ENCODE data around the gene BCKDHB.
A peak's percentile ranks its signal among the peaks of the same experiment; 100 is the strongest.

Gene BCKDHB

DNA sequence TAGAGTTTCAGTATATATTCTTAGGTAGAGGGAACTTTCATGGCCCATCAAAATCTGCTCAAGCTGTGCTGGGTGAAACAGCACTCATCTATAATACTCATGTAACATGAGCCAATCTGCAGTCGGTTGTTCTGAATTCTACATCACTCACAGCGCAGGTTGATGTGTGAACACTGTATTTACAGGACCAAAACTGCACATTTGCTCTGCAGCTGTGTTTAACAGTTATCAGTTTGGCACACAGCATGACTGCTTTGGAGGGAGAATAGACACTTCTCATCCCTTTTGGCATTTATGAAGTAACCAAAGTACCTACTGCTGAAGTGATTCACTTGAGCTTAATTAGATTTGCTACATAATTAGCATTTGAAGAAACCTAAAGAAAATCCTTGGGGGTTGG lies 225.1 kb downstream of the BCKDHB start:
- no peak for DNase-seq (ENCODE audit: low read depth in 2 of 2)

DNA sequence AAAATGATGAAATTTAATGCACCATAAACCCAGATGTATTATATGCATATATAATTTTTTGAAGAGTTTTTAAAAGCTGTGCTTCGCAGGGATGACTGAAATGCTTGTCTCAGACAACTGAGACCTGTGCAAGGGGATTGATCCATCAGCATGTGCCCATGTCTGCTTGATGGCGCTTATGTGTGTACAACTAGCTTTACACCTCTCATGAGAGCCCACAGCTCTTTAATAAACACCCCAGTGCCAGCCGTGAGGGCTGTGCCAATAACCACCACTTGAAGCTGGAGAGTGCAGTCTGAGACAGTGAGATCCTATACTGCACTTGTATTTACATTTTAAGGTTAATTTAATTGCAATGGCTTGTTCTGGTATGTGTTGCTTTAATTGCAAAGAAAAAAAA lies 225.5 kb downstream of the BCKDHB start:
- DNase-seq (ENCODE audit: low read depth in 2 of 2) = no peak

DNA sequence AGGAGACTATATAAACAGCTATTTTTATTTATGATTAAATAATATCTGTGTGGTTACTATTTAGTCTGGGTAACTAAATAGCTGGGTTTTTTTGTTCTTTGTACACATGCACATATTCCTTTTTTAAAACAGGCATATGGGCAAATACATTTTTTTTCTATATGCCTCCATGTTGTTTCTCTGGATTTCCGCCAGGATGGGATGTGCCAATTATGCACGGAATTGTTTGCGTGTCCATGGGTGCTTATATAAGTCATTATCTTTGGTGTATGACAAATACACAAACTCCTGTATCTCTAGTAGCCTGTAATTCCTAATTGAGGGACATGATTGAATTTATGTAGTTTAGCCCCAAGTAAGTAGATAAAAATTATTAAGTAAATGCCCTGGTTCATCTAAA lies 226.9 kb downstream of the BCKDHB start:
- DNase-seq (ENCODE audit: low read depth in 2 of 2) = no peak

DNA sequence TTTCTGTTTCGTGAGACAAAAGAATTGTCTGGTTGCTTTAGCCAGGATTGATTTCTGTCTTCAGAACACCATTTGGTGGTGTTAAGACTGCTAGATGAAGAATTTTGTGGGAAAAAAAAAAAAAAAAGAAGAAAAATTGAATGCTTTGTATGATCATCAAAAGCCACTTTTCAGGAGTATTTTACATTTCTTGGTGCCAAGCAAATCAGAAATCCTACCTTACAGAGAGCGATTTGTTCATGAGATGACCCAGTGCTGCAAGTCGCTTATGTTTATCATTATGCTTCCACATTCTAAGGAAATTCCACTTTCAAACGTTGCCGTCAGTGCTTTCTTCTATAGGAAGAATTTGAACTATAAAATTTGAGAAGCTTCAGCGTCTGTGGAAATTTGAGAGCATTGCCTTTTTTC lies 228.7 kb downstream of the BCKDHB start:
- no peak for DNase-seq (ENCODE audit: low read depth in 2 of 2)

DNA sequence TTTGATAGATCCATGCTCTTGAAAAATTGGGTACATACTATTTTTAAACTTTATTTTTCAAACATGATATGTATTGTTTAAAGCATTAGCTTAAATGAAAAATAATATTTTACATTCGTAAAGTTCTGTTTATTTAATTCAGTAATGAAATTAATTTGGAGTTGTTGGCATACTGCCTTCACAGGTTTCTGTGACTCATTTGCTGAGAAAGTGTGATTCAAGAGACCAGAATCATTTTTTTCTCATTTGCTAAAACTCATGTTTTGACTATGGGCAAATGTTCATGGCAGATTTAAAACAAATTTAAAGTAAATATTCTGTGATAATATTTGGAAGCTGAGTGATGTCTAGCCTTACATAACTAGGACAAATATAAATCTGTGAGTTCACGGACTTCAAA lies 230.4 kb downstream of the BCKDHB start:
- no peak for DNase-seq (ENCODE audit: low read depth in 2 of 2)

DNA sequence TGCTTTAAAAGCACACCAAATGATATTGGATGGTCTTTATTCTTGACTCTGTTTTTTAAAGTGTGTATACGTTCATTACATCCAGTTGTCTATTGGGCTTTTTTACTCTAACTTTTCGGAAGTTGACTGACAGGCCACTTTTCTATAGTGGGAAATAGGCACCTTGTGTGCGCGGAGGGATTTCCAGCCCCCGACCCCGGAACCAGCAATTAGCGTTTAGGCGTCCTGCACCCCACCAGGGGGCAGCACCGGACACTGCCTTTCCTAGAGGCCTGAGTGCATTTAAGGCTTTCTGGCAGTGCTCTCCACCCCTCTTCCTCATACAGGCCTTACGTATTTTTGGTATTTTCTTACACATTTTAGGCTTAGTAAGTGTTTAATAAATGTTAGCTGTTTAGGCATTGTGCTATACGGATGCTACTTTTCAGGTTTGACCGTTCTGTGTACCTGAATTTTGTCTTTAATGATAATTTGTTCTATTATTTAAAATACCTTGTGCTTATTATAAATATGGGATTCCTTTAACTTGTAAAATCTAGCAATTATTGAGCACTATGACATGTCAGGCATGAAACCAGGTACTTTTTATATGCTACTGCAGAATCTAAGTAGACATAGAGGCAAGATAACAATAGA lies 231.8 kb downstream of the BCKDHB start:
- peak; percentile 23 to 33 for DNase-seq (ENCODE audit: low read depth in 2 of 2)

DNA sequence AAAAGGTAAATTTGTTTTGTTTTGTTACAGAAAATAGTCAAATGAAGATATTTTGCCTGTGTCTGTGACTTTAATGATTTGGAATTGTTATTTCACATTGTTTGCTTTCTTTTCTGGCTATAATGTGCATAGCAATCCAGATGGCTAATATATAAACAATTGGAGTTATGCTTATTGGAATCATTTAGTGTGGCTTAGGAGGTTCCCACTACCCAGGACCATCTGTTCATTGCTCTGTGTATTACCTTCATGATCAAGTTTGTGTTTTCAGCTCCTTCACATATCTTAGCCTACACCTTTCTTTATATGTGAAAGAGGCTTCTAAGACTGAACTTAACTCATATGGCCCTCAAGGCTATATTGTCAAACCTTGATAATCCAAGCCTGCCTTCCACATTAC lies 232.9 kb downstream of the BCKDHB start:
- DNase-seq (ENCODE audit: low read depth in 2 of 2) = no peak

DNA sequence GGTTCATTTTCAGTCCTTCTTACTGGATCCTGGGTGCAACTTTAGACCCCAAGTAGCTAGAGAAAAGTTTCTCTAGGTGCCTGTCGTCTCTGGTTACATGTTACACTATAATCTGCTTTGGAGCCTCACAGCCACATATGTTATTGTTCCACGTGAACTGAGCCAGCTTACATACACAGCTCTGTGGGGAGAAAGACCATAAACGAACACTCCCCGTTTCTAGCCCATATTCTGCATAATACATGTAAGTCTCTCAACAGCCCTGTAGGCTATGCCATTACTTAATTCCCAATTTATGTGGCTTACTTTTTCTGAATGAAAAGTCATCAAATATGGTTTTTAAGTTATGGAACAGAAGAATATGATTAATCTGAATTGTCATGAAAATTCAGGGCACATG lies 233.8 kb downstream of the BCKDHB start:
- DNase-seq (ENCODE audit: low read depth in 2 of 2) = no peak

DNA sequence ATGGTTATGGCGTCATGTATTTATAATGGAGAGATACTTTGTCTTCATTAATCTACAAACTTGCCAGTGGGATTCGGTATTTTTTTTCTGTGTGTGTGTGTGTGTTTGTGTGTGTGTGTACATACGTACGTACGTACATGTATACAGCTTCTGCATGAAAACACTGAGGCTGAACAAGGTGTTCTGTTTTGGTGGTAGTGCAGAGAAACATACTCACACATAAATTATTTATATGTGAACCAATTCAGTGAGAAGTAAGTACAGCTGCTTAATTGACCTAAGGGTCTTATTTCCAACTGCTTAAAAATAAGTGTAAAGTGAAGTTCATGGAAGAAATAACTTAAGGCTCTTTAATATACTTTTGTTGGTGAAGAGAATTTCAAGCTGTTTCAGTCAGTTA lies 234.2 kb downstream of the BCKDHB start:
- DNase-seq (ENCODE audit: low read depth in 2 of 2) = no peak

DNA sequence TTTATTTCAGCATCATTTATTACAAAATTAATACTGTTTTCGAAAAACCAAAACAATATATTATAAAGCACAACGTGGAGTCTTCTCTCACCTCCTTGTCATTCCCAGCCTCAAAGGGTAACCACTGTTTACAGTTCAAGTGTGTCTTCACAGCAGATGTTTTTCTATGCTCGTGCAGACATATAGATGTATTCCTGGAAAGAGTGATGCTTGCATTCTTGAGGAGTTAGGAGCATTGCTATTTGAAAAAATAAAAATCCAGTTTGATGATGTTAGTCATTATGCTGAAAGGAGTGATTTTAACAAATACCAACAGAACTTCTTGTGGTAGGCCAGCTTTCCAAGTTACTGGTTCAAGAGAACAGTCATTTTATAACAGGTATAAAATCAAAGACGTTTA lies 234.9 kb downstream of the BCKDHB start:
- DNase-seq (ENCODE audit: low read depth in 2 of 2) = no peak

DNA sequence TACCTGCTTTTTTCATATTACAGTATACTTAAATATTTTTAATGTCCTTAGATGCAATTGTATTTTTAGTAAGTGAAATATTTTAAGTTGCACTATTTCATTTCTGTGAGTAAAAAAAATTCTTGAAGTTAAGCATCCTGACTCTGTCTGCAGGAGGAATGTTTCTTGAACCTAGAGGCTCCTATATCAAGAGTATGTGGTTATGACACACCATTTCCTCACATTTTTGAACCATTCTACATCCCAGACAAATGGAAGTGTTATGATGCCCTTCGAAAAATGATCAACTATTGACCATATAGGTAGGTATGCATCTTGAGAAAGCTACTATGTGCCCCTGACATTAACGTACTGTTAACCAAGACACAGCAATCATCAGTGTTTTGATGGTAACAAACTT lies 237.0 kb downstream of the BCKDHB start:
- no peak for DNase-seq (ENCODE audit: low read depth in 2 of 2)

DNA sequence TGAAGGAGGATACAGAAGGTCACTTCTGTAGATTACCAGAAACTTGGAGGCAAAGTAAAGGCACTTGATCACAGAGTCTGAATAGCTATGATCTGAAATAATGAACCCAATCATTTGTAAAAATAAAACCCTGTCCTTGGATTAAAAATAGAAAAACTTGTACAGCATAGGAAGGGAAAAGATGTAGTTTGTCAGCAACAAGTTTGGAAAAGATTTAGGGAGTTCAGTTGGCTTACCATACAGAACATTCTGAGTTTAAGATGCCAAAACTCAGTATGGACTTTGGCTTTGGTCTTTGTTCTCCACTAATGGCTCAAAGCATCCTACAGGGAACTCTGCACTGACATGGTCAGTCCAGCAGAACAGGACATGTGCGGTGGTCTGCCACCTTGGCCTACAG lies 240.6 kb downstream of the BCKDHB start:
- no peak for DNase-seq (ENCODE audit: low read depth in 2 of 2)

DNA sequence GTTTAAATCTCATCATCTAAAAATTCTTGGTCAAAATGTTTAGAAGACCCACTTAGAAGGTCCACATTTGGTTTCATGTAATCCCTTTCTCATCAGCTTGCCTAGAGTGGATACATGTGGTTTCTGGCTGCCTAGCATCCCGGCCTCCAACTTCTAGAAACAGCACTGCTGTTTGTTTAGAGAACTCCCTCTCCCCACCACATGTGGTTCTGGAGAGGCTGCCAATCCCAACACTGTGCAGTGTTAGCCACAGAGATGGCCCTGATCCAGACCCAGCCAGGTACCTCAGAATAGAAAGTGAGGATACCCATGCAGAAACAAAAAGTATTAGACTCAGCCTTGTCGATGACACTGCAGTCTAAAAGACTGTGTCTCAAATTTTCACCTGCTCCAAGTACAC lies 241.8 kb downstream of the BCKDHB start:
- no peak for DNase-seq (ENCODE audit: low read depth in 2 of 2)

DNA sequence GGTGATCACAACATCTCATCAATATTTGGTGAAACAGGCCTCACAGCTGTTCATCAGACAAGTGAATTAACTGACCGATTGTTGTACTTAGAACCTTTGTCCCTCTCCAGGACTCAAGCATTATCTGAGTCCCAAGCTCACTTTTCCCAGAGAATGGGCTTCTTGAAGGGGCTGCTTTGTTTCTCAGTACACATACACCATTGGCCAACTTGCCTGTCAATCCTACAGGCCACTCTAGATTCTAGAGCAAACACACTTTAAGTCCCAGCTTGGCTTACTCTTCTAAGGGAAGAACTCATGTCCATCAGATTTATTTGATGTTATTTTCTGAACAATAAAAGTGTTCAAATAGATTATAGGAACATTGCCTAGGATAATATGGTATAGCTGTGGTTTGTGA lies 249.5 kb downstream of the BCKDHB start:
- no peak for DNase-seq (ENCODE audit: low read depth in 2 of 2)

DNA sequence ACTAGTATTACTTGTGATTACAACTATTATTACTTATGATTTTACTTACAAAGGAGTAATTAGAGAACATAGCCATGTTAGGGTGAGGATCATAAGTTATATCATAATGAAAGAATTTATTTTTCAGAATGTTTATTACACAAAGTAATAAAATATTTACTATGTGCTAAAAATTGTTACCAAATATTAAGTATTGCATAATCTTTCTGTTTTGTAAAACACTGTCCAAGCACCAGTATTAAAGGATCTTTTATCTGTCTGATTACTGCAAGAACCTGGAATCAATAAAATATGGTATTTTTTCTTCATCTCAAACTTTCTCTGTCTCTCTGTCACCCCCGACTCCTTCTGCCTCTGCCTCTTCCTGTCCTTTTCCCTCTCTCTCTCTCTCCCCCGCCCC lies 250.1 kb downstream of the BCKDHB start:
- no peak for DNase-seq (ENCODE audit: low read depth in 2 of 2)

DNA sequence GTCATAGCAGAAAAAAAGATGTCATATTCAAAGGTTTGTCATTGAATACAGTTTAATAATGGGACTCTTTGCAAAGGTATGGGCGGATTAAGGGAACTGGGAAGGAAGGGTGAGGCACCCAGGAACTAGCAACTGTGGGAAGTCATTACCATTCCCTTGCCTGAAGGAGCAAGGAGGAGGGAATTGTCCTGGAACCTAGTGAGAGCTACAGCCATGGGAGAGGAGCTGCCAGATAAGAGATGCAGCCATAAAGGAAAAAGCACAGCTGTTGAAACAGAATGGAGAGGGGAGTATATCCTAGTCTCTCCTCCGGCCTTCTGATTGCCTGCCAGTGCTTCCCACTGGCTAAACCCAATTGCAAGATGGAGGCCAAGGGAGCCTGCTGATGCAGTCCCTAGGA lies 250.6 kb downstream of the BCKDHB start:
- no peak for DNase-seq (ENCODE audit: low read depth in 2 of 2)

DNA sequence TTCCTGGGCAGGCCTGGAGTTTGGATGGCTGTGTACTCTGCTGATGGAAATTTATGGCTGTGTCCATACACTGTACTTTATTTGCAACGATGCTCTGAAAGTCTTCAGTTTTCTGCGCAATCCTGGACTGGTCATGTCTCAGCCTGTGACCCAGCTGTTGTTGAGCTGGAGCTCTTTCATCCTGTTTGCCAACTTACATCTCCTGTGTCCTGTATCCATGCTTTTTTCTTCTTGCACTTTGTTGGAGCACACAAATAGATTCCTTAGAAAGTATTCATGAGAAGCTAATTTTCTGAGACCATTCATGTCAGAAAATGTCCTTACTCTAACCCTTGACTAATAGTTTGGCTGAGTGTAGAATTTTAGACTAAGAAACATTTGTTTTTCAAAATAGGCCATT lies 251.2 kb downstream of the BCKDHB start:
- no peak for DNase-seq (ENCODE audit: low read depth in 2 of 2)

DNA sequence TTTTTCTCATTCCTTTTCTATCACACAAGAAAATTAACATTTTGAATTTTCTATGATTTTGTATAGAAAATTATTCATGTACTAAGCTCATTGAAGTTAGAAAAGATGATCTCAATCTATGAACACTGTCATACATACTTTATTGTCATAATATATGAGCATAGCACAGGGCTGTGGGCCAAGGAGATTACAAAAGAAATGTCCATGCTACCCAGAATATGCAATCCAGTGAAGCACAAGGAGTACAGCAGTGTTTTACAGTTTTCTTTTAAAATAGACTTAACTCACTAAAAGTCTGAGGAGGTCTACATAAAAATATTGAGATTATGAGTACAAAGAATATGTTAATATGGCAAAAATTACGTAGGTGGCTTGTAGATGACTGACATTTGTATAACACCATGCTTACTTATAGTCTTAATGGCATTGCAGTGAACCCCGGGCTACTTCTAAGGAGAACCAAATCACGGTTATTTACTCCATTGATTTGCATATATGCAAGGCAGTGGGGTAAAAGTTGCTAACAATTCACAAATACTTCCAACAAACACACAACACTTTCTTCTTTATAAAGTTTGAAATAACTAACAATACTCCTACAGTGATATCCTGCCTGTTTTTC lies 257.1 kb downstream of the BCKDHB start:
- no peak for DNase-seq (ENCODE audit: low read depth in 2 of 2)

DNA sequence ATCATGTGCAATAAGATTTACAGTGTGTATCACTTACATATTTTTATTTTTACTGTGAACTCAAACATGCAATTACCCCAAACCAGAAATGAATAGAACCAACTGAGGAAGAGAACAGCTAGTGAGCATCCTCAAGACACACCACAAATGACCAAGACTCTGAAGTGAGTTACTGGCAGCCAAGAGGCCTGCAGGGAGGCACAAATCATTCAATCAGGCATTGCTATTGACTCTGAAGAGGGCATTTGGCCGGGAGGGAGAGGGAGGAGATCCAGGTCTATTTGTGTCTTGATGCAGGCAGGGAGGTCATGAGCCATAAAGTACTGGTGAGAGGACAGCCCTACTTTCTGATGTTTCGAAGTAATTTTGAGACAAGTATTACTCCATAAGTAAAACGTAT lies 257.7 kb downstream of the BCKDHB start:
- no peak for DNase-seq (ENCODE audit: low read depth in 2 of 2)

DNA sequence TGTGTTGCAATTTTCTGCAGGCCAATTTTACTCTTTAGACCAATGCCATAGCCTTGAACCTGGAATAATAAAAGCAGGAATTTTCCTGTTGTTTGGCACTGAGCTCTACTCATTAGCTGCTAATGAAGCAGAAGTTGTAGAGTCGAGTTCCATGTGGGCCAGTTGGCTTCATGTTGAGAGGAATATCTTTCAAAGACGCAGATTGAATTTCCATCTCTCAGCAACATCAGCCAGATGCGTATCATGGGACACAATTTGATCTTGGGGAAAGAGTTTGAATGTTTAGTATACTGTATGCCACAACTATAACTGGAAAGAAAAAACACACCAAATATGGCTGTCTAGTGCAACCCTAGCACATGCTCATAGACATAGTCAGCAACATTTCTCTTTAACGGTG lies 259.6 kb downstream of the BCKDHB start:
- DNase-seq (ENCODE audit: low read depth in 2 of 2) = no peak

DNA sequence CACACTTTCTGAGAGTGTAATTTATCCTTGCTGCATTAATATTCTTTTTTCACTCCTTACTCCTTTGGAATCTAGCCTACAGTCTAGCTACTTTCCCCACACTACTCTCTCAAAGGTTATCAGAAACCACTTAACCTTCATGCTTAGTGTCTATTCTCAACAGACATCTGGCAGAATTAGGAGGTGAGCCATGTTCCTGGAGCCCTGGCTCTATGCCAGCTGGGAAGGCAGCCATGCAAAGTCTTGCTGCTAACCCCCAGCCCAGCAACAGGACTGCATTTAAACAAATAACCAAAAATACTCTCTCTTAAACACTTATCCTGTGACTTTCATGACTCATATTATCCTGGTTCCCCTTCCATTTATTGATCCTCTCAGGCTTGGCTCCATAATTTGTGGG lies 260.2 kb downstream of the BCKDHB start:
- no peak for DNase-seq (ENCODE audit: low read depth in 2 of 2)

DNA sequence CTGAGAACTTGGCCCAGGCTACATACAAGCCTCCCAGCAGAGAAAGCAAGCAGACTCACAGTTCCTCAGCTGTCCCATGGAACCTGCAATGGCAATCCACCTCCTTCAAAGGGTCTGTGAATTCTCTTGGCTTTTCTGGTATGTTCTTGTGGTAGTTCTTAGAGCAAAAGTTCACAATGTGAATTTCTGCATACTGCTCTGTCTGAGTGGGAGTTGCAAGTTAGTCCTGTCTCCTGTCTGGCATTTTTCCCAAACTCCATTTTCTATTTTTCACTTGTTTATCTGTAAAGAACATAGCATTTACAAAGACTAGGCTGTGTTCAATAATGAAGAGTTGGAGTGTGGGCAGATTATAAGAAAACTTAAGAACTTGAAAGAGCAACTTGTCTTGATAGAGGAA lies 269.9 kb downstream of the BCKDHB start:
- DNase-seq (ENCODE audit: low read depth in 2 of 2) = no peak

DNA sequence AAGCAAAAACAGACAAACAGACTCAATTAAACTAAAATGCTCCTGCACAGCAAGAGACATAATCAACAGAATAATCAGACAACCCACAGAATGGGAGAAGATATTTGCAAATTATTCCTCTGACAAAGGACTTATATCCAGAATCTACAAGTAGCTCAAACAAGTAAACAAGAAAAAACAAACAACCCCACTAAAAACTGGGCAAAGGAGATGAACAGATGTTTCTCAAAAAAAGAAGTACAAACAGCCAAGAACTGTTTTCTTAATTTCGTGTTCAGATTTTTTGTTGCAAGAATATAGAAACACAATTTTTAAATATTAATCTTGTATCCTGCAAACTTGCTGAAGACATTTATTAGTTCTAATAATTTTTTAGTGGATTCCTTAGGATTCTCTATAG lies 274.1 kb downstream of the BCKDHB start:
- DNase-seq (ENCODE audit: low read depth in 2 of 2) = no peak

DNA sequence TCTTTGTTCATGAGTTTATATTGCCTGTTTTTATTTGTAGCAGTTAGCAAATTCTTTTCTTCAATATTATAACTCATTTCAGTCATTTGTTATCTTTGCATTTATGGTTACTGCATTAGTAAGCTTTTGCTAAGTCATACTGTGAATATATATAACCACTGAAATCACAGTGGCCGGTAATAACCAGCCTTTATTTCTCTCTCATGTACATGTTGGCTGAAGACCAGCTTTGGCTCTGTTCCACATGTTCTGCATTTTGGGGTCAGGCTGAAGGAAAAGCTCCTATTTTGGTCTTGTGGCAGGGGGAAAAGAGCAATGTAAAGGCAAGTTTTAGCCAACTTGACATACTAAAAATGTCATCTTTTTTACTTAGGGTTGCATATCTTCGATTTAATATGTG lies 276.3 kb downstream of the BCKDHB start:
- no peak for DNase-seq (ENCODE audit: low read depth in 2 of 2)

Measured in activated CD8-positive, alpha-beta memory T cell treated with anti-CD3 and anti-CD28 coated beads for 4 hours (primary cell).